ENCODE measurements around the gene PEAK3. TPM values are rescaled to one million over a fixed set of nuclear protein-coding genes. Genes with fewer than 3 reads are reported as not detected.
A peak's percentile ranks its signal among the peaks of the same experiment; 100 is the strongest.

The PEAK3 gene
- total RNA-seq, 1 donor from 2014 or later, result not detected

- no peak for DNase-seq
- H3K36me3 Mint-ChIP-seq (ENCODE audit: unreplicated experiment), result no peaks in the 10 kb centered on the region
- H3K4me3 Mint-ChIP-seq (ENCODE audit: unreplicated experiment), result peak overlapping the region; percentile 97
- peaks cover 18% of the 10 kb centered on the region for H3K4me1 Mint-ChIP-seq (ENCODE audit: low read depth, unreplicated experiment)
- H3K9me3 Mint-ChIP-seq (ENCODE audit: unreplicated experiment), result peaks cover 30% of the 10 kb centered on the region
- TF ChIP-seq CTCF (IDR thresholded peaks at IDR 0.05; ENCODE audit: partially characterized antibody, unreplicated experiment), result no peak
- H3K27ac Mint-ChIP-seq (ENCODE audit: unreplicated experiment), result peak overlapping the region; percentile 97
- peaks cover 21% of the 10 kb centered on the region for H3K27me3 Mint-ChIP-seq (ENCODE audit: unreplicated experiment)
These were observed 48.2 kb downstream of the PEAK3 start for GRCh38 chr19:2233601-2234280.

- Mint-ChIP-seq H3K4me3 (ENCODE audit: unreplicated experiment) (peak overlapping the region; percentile 25), H3K27ac (ENCODE audit: unreplicated experiment) (peak overlapping the region; percentile 48), H3K27me3 (ENCODE audit: unreplicated experiment) (peaks cover 21% of the 10 kb centered on the region), H3K4me1 (ENCODE audit: low read depth, unreplicated experiment) (peaks cover 9% of the 10 kb centered on the region), H3K9me3 (ENCODE audit: unreplicated experiment) (peaks cover 26% of the 10 kb centered on the region), H3K36me3 (ENCODE audit: unreplicated experiment) (no peaks in the 10 kb centered on the region)
- DNase-seq, result no peak
- TF ChIP-seq CTCF (IDR thresholded peaks at IDR 0.05; ENCODE audit: partially characterized antibody, unreplicated experiment), result no peak
These were observed 49.5 kb downstream of the PEAK3 start for GRCh38 chr19:2232286-2233151.

GRCh38 chr19:2231621-2232221 lies 50.3 kb downstream of the PEAK3 start:
- Mint-ChIP-seq H3K36me3 (ENCODE audit: unreplicated experiment) (no peaks in the 10 kb centered on the region), H3K27ac (ENCODE audit: unreplicated experiment) (peak overlapping the region; percentile 72), H3K9me3 (ENCODE audit: unreplicated experiment) (peaks cover 25% of the 10 kb centered on the region), H3K27me3 (ENCODE audit: unreplicated experiment) (peaks cover 21% of the 10 kb centered on the region), H3K4me3 (ENCODE audit: unreplicated experiment) (no peak overlapping the region), H3K4me1 (ENCODE audit: low read depth, unreplicated experiment) (peaks cover 8% of the 10 kb centered on the region)
- DNase-seq, result peak; percentile 39
- TF ChIP-seq CTCF (IDR thresholded peaks at IDR 0.05; ENCODE audit: partially characterized antibody, unreplicated experiment), result no peak

GRCh38 chr19:2230807-2231533 lies 51.0 kb downstream of the PEAK3 start:
- no peaks in the 10 kb centered on the region for H3K36me3 Mint-ChIP-seq (ENCODE audit: unreplicated experiment)
- H3K4me1 Mint-ChIP-seq (ENCODE audit: low read depth, unreplicated experiment), result peaks cover 8% of the 10 kb centered on the region
- H3K9me3 Mint-ChIP-seq (ENCODE audit: unreplicated experiment), result peaks cover 21% of the 10 kb centered on the region
- no peak for TF ChIP-seq CTCF (IDR thresholded peaks at IDR 0.05; ENCODE audit: partially characterized antibody, unreplicated experiment)
- DNase-seq, result no peak
- H3K27ac Mint-ChIP-seq (ENCODE audit: unreplicated experiment), result no peak overlapping the region
- H3K4me3 Mint-ChIP-seq (ENCODE audit: unreplicated experiment), result no peak overlapping the region
- peaks cover 16% of the 10 kb centered on the region for H3K27me3 Mint-ChIP-seq (ENCODE audit: unreplicated experiment)
